Measurements from ENCODE around the gene ZC3H12A.
A peak's percentile ranks its signal among the peaks of the same experiment; 100 is the strongest.

ZC3H12A gene

DNA sequence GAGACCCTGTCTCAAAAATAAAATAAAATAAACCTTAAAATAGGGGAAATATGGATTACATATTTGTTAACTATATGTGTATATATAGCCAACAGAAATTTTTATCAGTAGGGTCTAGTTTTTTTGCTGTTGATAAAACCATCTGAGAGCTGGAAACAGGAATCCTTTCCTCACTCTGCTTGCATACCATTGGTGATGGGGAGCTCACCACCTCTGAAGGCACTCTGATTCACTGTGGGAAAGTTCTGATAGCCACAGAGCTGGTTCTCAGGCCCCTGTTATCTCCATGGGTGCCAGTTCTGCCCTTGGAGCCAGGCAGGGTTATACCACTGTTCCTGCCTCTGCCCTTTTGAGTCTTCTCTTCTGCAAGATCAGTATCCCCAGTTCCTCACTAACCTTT, 17.8 kb upstream of the ZC3H12A start:
- no peak for DNase-seq

GRCh38 chr1:37458551-37458950, 15.8 kb upstream of the ZC3H12A start:
- no peak for DNase-seq

DNA sequence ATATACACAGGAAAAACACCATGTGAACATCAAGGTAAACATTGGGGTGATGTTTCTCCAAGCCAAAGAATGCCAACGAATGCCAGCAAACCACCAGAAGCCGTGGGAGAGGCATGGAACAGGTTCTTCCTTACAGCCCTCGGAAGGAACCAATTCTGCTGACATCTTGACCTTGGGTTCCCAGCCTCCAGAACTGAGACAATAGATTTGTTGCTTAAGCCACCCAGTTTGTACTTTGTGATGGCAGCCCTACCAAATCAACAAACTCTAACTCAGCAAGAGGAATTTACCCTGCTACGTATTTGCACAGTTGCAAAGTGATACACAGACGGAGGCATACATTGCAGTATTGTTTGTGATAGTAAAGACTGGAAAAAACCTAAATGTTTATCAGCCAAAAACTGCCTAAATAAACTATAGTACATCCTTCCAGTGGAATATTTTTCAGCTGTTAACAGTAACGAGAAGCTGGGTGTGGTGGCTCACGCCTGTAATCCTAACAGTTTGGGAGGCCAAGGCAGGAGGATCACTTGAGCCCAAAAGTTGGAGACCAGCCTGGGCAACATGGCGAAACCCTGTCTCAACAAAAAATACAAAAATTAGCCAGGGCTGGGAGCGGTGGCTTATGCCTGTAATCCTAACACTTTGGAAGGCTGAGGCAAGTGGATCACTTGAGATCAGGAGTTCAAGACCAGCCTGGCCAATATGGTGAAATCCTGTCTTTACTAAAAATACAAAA, 12.5 kb upstream of the ZC3H12A start:
- no peak for DNase-seq

DNA sequence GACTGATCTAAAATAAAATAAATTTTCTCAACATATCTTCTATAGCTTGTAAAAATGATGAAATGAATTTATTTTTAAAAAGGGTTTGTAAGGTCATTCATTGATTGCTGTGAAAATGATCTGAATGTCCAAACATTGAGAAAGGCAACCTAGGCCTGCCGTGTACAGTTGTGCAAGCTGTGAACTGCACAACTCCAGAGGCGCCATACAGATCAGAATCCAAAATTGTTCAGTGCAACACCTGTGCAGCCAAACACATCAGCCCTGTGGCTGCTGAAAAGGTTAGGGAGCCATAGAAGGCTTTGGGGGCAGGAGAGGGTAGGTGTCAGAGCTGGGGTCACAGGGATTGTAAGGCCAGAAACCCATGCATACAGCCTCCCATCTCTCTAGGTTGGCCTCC, 9.9 kb upstream of the ZC3H12A start:
- no peak for DNase-seq

DNA sequence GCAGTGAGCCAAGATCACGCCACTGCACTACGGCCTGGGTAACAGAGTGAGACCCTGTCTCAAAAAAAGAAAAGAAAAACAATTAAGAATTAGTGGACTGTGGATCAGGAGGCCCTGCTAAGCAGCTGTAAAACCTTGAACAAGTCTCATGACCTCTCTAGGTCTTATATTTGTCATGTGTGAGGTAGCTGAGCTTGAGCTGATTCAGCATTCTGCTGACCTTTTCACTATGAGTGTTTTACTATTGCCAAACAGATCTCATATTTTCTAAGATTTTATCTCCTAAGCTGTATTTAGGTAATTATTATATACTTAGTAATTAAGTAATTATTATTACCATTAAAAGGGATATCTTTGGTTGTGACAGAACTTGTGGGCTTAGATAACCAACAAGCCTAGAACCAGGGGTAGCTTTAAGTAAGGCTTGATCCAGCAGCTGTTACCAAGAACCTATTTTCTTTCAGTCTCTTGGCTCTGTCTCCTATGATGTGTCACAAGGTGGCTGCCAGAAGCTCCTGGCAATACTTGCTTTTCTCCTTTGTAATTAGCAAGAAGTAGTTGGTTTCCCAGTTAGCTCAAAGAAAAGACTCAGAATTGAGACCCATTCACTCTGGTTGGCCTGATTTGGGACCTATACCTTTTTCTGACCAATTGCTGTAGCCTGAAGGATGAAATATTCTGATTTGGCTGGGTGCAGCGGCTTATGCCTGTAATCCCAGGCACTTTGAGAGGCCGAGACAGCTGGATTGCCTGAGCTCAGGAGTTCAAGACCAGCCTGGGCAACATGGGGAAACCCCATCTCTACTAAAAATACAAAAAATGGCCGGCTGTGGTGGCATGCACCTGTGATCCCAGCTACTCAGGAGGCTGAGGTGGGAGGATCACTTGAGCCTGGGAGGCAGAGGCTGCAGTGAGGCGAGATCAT, 8.5 kb upstream of the ZC3H12A start:
- no peak for DNase-seq

DNA sequence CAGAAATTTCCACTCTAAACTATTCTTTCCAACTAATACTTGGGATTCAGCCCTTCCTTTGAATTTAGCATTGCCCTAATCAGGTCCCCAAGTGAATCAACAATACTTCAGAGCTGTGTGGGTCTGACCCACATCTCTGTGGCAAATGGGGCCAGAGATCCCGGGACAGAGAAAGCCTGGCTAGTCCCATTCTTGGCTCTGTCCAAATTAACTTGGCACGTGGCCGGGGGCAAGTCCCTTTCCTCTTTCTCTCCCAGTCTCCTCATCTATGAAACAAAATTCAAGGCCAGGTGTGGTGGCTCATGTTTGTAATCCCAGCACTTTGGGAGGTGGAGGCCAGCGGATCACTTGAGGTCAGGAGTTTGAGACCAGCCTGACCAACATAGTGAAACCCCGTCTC, 6.3 kb upstream of the ZC3H12A start:
- DNase-seq: no peak

DNA sequence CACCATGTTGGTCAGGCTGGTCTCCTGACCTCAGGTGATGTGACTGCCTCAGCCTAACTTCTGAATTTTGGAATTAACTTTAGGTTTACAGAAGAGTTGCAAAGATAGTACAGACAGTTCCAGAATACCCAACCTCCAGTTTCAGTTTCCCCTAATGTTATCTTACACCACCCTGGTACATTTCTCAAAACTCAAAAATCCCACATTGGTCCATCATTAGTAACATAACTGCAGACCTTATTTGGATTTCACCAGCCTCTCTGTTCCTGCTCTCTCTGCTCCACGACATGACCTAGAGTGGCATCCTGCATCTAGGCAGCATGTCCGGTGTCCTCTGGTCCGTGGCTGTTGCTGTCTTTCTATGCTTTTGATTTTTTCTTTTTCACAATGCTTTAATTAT, 5.0 kb upstream of the ZC3H12A start:
- DNase-seq: no peak

DNA sequence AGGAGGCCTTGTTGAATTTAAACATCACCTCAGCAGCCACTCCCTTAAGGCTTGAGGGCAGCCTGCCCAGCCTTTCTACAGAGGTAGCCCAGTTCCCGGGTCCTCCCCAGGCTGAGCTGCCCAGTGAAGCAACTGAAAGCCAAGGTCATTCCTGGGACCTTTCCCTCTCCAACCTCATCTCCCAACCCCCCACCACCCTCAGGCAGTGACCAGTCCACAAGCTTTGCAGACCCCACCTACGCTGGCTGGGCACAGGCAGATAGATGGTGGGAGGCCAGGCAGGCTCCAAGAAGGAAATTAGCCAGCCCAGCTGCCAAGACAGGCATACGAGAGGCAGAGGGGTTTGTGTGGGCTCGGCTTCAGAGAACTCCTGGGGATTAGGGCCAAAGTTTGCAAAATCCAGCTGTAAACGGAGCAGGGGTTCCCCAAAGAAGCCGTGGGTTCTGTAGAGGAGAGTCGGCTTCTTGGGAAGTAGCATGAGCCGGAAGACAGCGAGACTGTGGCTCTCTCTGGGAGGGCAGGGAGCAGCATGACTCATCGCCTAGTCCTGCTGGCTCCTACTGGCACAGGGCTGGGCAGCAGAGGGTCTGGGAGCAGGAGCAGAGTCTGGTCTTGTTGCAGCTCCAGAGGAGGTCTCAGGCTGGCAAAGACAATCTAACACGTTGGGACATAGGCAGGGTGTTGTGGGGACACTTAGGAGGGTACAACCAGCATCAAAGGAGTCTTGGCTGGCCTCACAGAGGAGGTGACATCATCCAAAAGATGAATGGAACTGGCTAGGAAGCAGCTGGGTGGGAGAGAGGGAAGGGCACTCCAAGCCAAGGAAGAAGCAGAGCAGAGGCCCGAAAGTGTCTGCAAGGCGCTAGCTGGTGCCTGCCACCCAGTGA, 2.8 kb upstream of the ZC3H12A start:
- no peak for DNase-seq

- DNase-seq: no peak
Measured at GRCh38 chr1:37472281-37472680, 2.1 kb upstream of the ZC3H12A start.

DNA sequence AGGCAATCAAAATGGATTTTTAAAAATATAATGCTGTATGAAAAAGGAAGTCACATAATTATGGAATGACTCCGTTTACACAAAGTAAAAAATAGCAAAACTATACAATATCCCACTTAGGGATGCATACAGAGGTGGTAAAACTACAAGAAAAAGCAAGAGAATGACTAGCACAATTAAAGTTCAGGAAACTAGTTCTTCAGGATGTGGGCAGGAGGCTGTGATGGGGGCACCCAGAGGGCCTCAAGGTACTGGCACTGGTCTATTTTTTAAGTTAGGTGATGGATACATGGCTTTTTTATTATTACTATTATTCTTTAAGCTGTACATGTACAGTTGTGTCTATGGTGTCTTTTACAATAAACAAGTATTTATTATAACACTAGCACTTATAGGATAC, 1.4 kb upstream of the ZC3H12A start:
- DNase-seq: no peak

GRCh38 chr1:37473431-37474045, 842 bp upstream of the ZC3H12A start:
- DNase-seq: no peak

DNA sequence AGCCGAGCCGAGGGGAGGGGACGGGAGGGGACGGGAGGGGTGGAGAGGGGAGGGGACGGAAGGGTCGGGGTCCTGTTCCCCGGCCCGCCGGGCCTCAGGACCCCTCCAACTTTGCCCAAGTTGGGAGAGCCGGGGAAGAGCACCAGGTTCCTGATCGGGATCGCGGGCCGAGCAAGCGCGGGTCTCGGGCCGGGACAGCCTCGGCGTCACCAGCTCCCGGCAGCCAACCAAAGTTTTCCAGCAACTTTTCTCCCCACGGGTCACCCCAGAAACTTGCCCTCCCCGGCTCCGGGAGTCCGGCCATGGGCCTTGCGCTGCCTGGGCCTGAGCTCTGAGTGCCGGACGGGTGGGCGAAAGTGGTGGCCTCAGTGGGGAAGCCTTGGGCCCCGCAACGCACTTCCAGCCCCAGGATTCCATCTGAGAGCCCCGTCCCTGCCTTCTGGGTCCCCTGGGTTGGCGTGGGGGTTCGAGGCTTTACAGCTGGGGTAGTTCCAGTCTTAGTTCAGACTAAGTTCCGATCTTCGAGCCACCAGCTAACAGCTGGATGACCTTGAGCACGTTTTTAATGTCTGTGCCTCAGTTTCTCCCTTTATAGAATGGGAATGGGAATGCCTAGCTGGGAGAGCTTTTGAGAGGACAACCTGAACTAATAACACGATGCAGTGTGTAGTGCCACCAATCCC, 458 bp downstream of the ZC3H12A start:
- no peak for DNase-seq

DNA sequence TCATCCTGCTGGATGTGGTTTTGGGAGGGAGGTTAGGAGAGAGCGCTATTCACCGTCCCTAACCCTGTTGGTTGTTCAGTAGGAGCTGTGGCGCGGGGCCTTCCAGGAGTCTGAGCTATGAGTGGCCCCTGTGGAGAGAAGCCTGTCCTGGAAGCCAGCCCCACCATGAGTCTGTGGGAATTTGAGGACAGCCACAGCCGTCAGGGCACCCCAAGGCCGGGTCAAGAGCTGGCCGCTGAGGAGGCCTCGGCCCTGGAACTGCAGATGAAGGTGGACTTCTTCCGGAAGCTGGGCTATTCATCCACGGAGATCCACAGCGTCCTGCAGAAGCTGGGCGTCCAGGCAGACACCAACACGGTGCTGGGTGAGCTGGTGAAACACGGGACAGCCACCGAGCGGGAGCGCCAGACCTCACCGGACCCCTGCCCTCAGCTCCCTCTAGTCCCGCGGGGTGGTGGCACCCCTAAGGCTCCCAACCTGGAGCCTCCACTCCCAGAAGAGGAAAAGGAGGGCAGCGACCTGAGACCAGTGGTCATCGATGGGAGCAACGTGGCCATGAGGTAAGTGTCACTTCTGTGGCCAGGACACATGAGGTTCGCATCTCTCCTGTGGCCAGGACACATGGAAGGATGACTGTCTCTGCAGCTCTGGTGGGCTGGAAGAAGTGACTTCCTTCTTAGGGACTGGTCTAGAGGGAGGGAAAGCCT, 1.2 kb downstream of the ZC3H12A start:
- no peak for DNase-seq

DNA sequence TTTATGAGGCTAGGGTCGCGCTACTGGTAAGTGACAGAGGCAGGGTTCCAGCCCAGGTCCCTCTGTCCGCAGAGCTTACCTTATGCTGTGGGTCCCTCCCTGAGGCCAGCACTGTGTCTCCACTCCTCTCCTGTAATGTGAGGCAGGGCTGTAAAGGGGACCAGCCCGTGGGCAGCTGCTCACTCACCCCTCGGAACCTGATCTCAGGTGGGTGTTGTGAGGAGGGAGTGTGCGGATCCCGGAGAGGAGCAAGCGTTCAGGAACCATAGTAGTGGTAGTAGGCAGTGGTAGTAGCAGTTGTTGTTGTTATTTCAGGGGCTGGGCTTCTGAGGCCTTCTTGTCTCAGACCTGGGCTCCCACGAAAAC, 1.7 kb downstream of the ZC3H12A start:
- DNase-seq: no peak

- no peak for DNase-seq
Measured at GRCh38 chr1:37476460-37477197, 2.2 kb downstream of the ZC3H12A start.

GRCh38 chr1:37477198-37477931, 3.0 kb downstream of the ZC3H12A start:
- DNase-seq: peak; percentile 82

DNA sequence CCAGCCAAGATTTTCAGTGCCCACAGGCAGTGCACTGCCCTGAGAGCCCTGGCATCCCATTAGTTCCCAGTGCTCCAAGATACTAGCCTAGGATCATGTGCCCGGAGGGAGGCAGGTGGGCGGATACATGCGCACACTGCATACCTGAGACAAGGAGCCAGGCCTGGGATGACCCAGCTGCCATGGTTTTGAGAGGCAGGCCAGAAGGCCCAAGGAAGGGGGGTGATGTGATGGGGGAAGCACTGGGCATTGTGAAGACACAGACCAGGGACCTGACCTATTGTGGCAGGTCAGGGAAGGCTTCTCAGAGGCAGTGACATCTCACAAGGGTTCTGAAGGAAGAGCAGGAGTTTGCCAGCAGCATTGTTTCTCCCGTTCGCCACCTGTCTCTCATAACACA, 3.6 kb downstream of the ZC3H12A start:
- DNase-seq: no peak

GRCh38 chr1:37478451-37478881, 4.1 kb downstream of the ZC3H12A start:
- peak; percentile 41 for DNase-seq

DNA sequence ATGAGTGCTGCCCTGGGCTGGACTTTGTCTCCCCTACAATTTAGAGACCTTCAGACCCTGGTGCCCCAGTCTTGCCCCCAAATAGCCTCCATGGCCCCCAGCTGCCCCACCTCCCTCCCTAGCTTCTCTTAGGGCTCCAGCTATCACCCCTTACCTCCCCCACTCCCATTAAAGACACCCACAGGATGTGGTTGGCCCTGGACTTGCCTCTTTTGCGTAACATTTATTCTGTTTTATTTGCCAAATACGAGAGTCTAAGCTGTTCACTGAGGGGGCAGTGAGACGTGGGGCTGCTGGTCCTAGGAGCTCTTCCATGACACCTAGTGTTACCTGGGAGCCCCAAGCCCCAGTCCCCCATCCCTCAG, 4.5 kb downstream of the ZC3H12A start:
- DNase-seq: peak; percentile 26
